SK-N-SH treated with all-trans-retinoic acid at 6 μM for 48 hours (cell line): ENCODE data around the gene SENP1.

Experiments used
- ATAC-seq: fragments of 200-7000 bp; cut with Tn5 transposase; 3 replicates; pipeline ENCODE4 v1.9.1; 2020; ENCODE audit warnings: mild to moderate bottlenecking, moderate library complexity
- ARNTL ChIP-seq: fragments of 450-650 bp; formaldehyde crosslinking; IDR thresholded peaks from 2 replicates; pipeline ENCODE4 v1.5.0; 2020; ENCODE audit warnings: low read depth, mild to moderate bottlenecking, moderate library complexity, borderline replicate concordance
- BACH2 ChIP-seq: fragments of 250-450 bp; sonication (Bioruptor Pico); IDR thresholded peaks from 2 replicates; pipeline ENCODE4 v1.9.0; 2021; ENCODE audit warnings: mild to moderate bottlenecking, borderline replicate concordance
- CREB5 ChIP-seq: fragments of 250-450 bp; sonication (Bioruptor Pico); IDR thresholded peaks from 2 replicates; pipeline ENCODE4 v1.5.1; 2020; ENCODE audit warnings: low read depth, mild to moderate bottlenecking, moderate library complexity
- CSRNP3 ChIP-seq: fragments of 250-450 bp; sonication (Bioruptor Pico); IDR thresholded peaks from 2 replicates; pipeline ENCODE4 v1.5.1; 2021; ENCODE audit warnings: mild to moderate bottlenecking, moderate library complexity
- GLIS3 ChIP-seq: fragments of 250-450 bp; sonication (Bioruptor Pico); IDR thresholded peaks from 2 replicates; pipeline ENCODE4 v1.5.0; 2020; ENCODE audit warnings: mild to moderate bottlenecking, moderate library complexity
- ISL1 ChIP-seq: fragments of 250-450 bp; sonication (Bioruptor Pico); IDR thresholded peaks from 2 replicates; pipeline ENCODE4 v2.1.2; 2022; ENCODE audit warnings: mild to moderate bottlenecking, moderate library complexity
- OSR1 ChIP-seq: fragments of 250-450 bp; sonication (Bioruptor Pico); IDR thresholded peaks from 2 replicates; pipeline ENCODE4 v1.8.0; 2022; ENCODE audit warnings: moderate library complexity, mild to moderate bottlenecking, inconsistent platforms
- PATZ1 ChIP-seq: fragments of 250-450 bp; sonication (Bioruptor Pico); IDR thresholded peaks from 2 replicates; pipeline ENCODE4 v1.8.0; 2020; ENCODE audit warnings: mild to moderate bottlenecking, moderate library complexity, borderline replicate concordance
- PPARA ChIP-seq: fragments of 250-450 bp; sonication (Bioruptor Pico); IDR thresholded peaks from 2 replicates; pipeline ENCODE4 v1.5.0; 2020; ENCODE audit warnings: mild to moderate bottlenecking, borderline replicate concordance
- RARB ChIP-seq: fragments of 250-450 bp; sonication (Bioruptor Pico); IDR thresholded peaks from 2 replicates; pipeline ENCODE4 v1.8.0; 2021; ENCODE audit warnings: mild to moderate bottlenecking, moderate library complexity
- SNAI2 ChIP-seq: fragments of 250-450 bp; sonication (Bioruptor Pico); IDR thresholded peaks from 2 replicates; pipeline ENCODE4 v1.5.0; 2020; ENCODE audit warnings: mild to moderate bottlenecking, moderate library complexity
- TCF4 ChIP-seq: fragments of 250-450 bp; sonication (Bioruptor Pico); IDR thresholded peaks from 2 replicates; pipeline ENCODE4 v1.8.0; 2021; ENCODE audit warnings: mild to moderate bottlenecking, moderate library complexity, borderline replicate concordance
- TOX ChIP-seq: fragments of 250-450 bp; sonication (Bioruptor Pico); IDR thresholded peaks from 2 replicates; pipeline ENCODE4 v1.8.0; 2021; ENCODE audit warnings: mild to moderate bottlenecking, moderate library complexity, borderline replicate concordance
- ZC3H10 ChIP-seq: fragments of 250-450 bp; sonication (Bioruptor Pico); IDR thresholded peaks from 2 replicates; pipeline ENCODE4 v1.5.1; 2021; ENCODE audit warnings: mild to moderate bottlenecking, moderate library complexity
- ZFP3 ChIP-seq: fragments of 250-450 bp; sonication (Bioruptor Pico); IDR thresholded peaks from 2 replicates; pipeline ENCODE4 v1.5.0; 2020; ENCODE audit warnings: mild to moderate bottlenecking, moderate library complexity
- ZNF565 ChIP-seq: fragments of 450-650 bp; formaldehyde crosslinking; conservative IDR thresholded peaks from 2 replicates; pipeline ENCODE4 v1.5.0; 2020; ENCODE audit warnings: low read depth, mild to moderate bottlenecking, moderate library complexity
- ZNF70 ChIP-seq: fragments of 450-650 bp; formaldehyde crosslinking; IDR thresholded peaks from 2 replicates; pipeline ENCODE4 v1.5.0; 2020; ENCODE audit warnings: mild to moderate bottlenecking, moderate library complexity
- ZNF8 ChIP-seq: fragments of 450-650 bp; formaldehyde crosslinking; IDR thresholded peaks from 2 replicates; pipeline ENCODE4 v1.5.0; 2020; ENCODE audit warnings: mild to moderate bottlenecking, moderate library complexity
- TF ChIP-seq, protein P1 (sequence below): fragments of 250-450 bp; sonication (Bioruptor Pico); IDR thresholded peaks from 2 replicates; pipeline ENCODE4 v1.5.0; 2020; ENCODE audit warnings: mild to moderate bottlenecking, moderate library complexity

The SENP1 gene

GRCh38 chr12:48039151-48039550 lies 66.7 kb downstream of the SENP1 start:
- TF ChIP-seq OSR1 (CRISPR knock-in tag) = no peak
- TF ChIP-seq PPARA (CRISPR knock-in tag) = no peak
- no peak for ATAC-seq

GRCh38 chr12:48038085-48038484 lies 67.8 kb downstream of the SENP1 start:
- no peak for TF ChIP-seq RARB (CRISPR knock-in tag)
- TF ChIP-seq GLIS3 (CRISPR knock-in tag) = no peak
- no peak for TF ChIP-seq ISL1 (CRISPR knock-in tag)
- TF ChIP-seq OSR1 (CRISPR knock-in tag) = no peak
- TF ChIP-seq ZNF70 (CRISPR knock-in tag) = no peak
- TF ChIP-seq BACH2 (CRISPR knock-in tag) = no peak
- no peak for TF ChIP-seq ZNF8 (CRISPR knock-in tag)
- no peak for TF ChIP-seq TCF4 (CRISPR knock-in tag)
- no peak for TF ChIP-seq ZFP3
- no peak for TF ChIP-seq PPARA (CRISPR knock-in tag)
- TF ChIP-seq ARNTL (CRISPR knock-in tag) = no peak
- TF ChIP-seq, all 23 proteins: peak for 0
- ATAC-seq = no peak

GRCh38 chr12:48037267-48037915 lies 68.5 kb downstream of the SENP1 start:
- no peak for ATAC-seq
- TF ChIP-seq ZNF565 (CRISPR knock-in tag) (no peak), CREB5 (no peak), ARNTL (CRISPR knock-in tag) (no peak), BACH2 (CRISPR knock-in tag) (no peak), ZC3H10 (no peak), TCF4 (CRISPR knock-in tag) (no peak), CSRNP3 (CRISPR knock-in tag) (no peak), RARB (CRISPR knock-in tag) (no peak), SNAI2 (CRISPR knock-in tag) (no peak), OSR1 (CRISPR knock-in tag) (no peak), ISL1 (CRISPR knock-in tag) (no peak), PATZ1 (no peak), GLIS3 (CRISPR knock-in tag) (no peak), ZNF8 (CRISPR knock-in tag) (no peak), ZNF70 (CRISPR knock-in tag) (no peak)
- TF ChIP-seq, protein P1, sequence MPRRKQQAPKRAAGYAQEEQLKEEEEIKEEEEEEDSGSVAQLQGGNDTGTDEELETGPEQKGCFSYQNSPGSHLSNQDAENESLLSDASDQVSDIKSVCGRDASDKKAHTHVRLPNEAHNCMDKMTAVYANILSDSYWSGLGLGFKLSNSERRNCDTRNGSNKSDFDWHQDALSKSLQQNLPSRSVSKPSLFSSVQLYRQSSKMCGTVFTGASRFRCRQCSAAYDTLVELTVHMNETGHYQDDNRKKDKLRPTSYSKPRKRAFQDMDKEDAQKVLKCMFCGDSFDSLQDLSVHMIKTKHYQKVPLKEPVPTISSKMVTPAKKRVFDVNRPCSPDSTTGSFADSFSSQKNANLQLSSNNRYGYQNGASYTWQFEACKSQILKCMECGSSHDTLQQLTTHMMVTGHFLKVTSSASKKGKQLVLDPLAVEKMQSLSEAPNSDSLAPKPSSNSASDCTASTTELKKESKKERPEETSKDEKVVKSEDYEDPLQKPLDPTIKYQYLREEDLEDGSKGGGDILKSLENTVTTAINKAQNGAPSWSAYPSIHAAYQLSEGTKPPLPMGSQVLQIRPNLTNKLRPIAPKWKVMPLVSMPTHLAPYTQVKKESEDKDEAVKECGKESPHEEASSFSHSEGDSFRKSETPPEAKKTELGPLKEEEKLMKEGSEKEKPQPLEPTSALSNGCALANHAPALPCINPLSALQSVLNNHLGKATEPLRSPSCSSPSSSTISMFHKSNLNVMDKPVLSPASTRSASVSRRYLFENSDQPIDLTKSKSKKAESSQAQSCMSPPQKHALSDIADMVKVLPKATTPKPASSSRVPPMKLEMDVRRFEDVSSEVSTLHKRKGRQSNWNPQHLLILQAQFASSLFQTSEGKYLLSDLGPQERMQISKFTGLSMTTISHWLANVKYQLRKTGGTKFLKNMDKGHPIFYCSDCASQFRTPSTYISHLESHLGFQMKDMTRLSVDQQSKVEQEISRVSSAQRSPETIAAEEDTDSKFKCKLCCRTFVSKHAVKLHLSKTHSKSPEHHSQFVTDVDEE (CRISPR knock-in tag) = no peak

GRCh38 chr12:48036818-48037217 lies 69.1 kb downstream of the SENP1 start:
- no peak for ATAC-seq

More at GRCh38 chr12:48036818-48037217, 69.1 kb downstream of the SENP1 start:
- no peak for TF ChIP-seq ARNTL (CRISPR knock-in tag)
- TF ChIP-seq SNAI2 (CRISPR knock-in tag) = no peak
- TF ChIP-seq TOX (CRISPR knock-in tag) = no peak
- no peak for TF ChIP-seq TCF4 (CRISPR knock-in tag)
- TF ChIP-seq ISL1 (CRISPR knock-in tag) = no peak
- TF ChIP-seq CSRNP3 (CRISPR knock-in tag) = no peak
- no peak for TF ChIP-seq PPARA (CRISPR knock-in tag)
